ENCODE results near the gene KLK8. TPM values are rescaled to one million over a fixed set of nuclear protein-coding genes. Genes with fewer than 3 reads are reported as not detected.

The KLK8 gene
- total and polyA plus RNA-seq, 5 donors: 0.07 TPM; not detected in 4

Other genes starting within 250 kb of the KLK8 start
- gene GPR32, start 231.1 kb downstream of the KLK8 start, total RNA-seq: not detected
- gene GPR32, start 231.1 kb downstream of the KLK8 start, polyA plus RNA-seq: not detected
- gene ACP4, start 211.2 kb downstream of the KLK8 start, total RNA-seq: not detected
- not detected for gene ACP4, start 211.2 kb downstream of the KLK8 start, polyA plus RNA-seq
- under 1 TPM in 2 of 4 donors, not detected in 2; 0.54 to 0.82 TPM for gene KLK1, start 177.8 kb downstream of the KLK8 start, total RNA-seq
- gene KLK1, start 177.8 kb downstream of the KLK8 start, polyA plus RNA-seq: 0.18 TPM
- gene KLK15, start 168.0 kb downstream of the KLK8 start, total RNA-seq: not detected
- not detected for gene KLK15, start 168.0 kb downstream of the KLK8 start, polyA plus RNA-seq
- gene KLK3, start 146.7 kb downstream of the KLK8 start, total RNA-seq: not detected
- not detected for gene KLK3, start 146.7 kb downstream of the KLK8 start, polyA plus RNA-seq
- gene KLK2, start 128.2 kb downstream of the KLK8 start, total RNA-seq: not detected
- gene KLK2, start 128.2 kb downstream of the KLK8 start, polyA plus RNA-seq: not detected
- gene KLK4, start 90.2 kb downstream of the KLK8 start, total RNA-seq: not detected
- gene KLK4, start 90.2 kb downstream of the KLK8 start, polyA plus RNA-seq: not detected
- not detected for gene KLK5, start 48.6 kb downstream of the KLK8 start, total RNA-seq
- gene KLK5, start 48.6 kb downstream of the KLK8 start, polyA plus RNA-seq: not detected
- gene KLK6, start 32.0 kb downstream of the KLK8 start, total RNA-seq: not detected
- not detected for gene KLK6, start 32.0 kb downstream of the KLK8 start, polyA plus RNA-seq
- gene KLK7, start 17.7 kb downstream of the KLK8 start, total RNA-seq: not detected
- gene KLK7, start 17.7 kb downstream of the KLK8 start, polyA plus RNA-seq: not detected
- under 1 TPM in 3 of 4 donors, not detected in 1; 0.48 to 0.89 (median 0.50) TPM for gene KLK10, start 18.1 kb upstream of the KLK8 start, total RNA-seq
- 0.48 TPM for gene KLK10, start 18.1 kb upstream of the KLK8 start, polyA plus RNA-seq
- gene KLK11, start 25.0 kb upstream of the KLK8 start, total RNA-seq: under 1 TPM in 3 of 4 donors, not detected in 1; 0.50 to 0.69 (median 0.50) TPM
- gene KLK11, start 25.0 kb upstream of the KLK8 start, polyA plus RNA-seq: 0.14 TPM
- not detected for gene KLK12, start 33.4 kb upstream of the KLK8 start, total RNA-seq
- gene KLK12, start 33.4 kb upstream of the KLK8 start, polyA plus RNA-seq: not detected
- gene KLK13, start 63.5 kb upstream of the KLK8 start, total RNA-seq: not detected
- 0.20 TPM for gene KLK13, start 63.5 kb upstream of the KLK8 start, polyA plus RNA-seq
- gene KLK14, start 81.3 kb upstream of the KLK8 start, total RNA-seq: 1 to 10 TPM in 1 of 4 donors, under 1 TPM in 1, not detected in 2; 0.31 to 1.0 TPM
- gene KLK14, start 81.3 kb upstream of the KLK8 start, polyA plus RNA-seq: not detected
- gene CTU1, start 106.8 kb upstream of the KLK8 start, total RNA-seq: 1 to 10 TPM; 4.2 to 5.3 (median 4.4) TPM
- gene CTU1, start 106.8 kb upstream of the KLK8 start, polyA plus RNA-seq: 2.0 TPM
- gene SIGLEC9, start 123.3 kb upstream of the KLK8 start, total RNA-seq: 1 to 10 TPM; 2.9 to 6.0 (median 4.7) TPM
- gene SIGLEC9, start 123.3 kb upstream of the KLK8 start, polyA plus RNA-seq: 1.2 TPM
- 1 to 10 TPM; 1.3 to 2.4 (median 2.0) TPM for gene SIGLEC7, start 140.7 kb upstream of the KLK8 start, total RNA-seq
- 0.59 TPM for gene SIGLEC7, start 140.7 kb upstream of the KLK8 start, polyA plus RNA-seq
- gene CD33, start 223.5 kb upstream of the KLK8 start, total RNA-seq: 1 to 10 TPM; 2.3 to 6.0 (median 4.1) TPM
- 2.4 TPM for gene CD33, start 223.5 kb upstream of the KLK8 start, polyA plus RNA-seq
- gene SIGLECL1, start 249.5 kb upstream of the KLK8 start, total RNA-seq: not detected
- gene SIGLECL1, start 249.5 kb upstream of the KLK8 start, polyA plus RNA-seq: not detected

Data from right cardiac atrium (tissue), 5 donors.